GM23338 (cell line): ENCODE data around the gene OR1K1. TPM values are rescaled to one million over a fixed set of nuclear protein-coding genes. Genes with fewer than 3 reads are reported as not detected.

Source experiments
- ATAC-seq: fragments of 200-7000 bp; cut with Tn5 transposase; 3 replicates; pipeline ENCODE4 v1.9.1; 2020
- DNase-seq: peaks from one replicate; pipeline ENCODE4 v3.0.0-alpha.2; 2015; ENCODE audit warnings: low spot score
- H2AFZ ChIP-seq: fragments of 200-600 bp; sonication (generic); 2 replicates; pipeline ENCODE4 v1.8.0; 2016; ENCODE audit warnings: antibody characterized with exemption, mild to moderate bottlenecking, moderate library complexity
- H3F3A ChIP-seq: fragments of 200-600 bp; sonication (generic); replicated peaks from 2 replicates; pipeline ENCODE4 v1.8.0; 2017; ENCODE audit warnings: antibody characterized with exemption, mixed run types, low read depth
- H3K27ac ChIP-seq: fragments of 200-600 bp; sonication (generic); 2 replicates; pipeline ENCODE4 v1.6.1; 2016; ENCODE audit warnings: low read depth
- H3K27me3 ChIP-seq: fragments of 200-600 bp; sonication (generic); 2 replicates; pipeline ENCODE4 v1.8.0; 2016; ENCODE audit warnings: mild to moderate bottlenecking, mixed run types, moderate library complexity; ENCODE audit not compliant: insufficient read depth
- H3K36me3 ChIP-seq: fragments of 200-600 bp; sonication (generic); 2 replicates; pipeline ENCODE4 v1.8.0; 2016; ENCODE audit warnings: mild to moderate bottlenecking; ENCODE audit not compliant: insufficient read depth
- H3K4me1 ChIP-seq: fragments of 200-600 bp; sonication (generic); 2 replicates; pipeline ENCODE4 v1.8.0; 2016; ENCODE audit warnings: mild to moderate bottlenecking, moderate library complexity; ENCODE audit not compliant: insufficient read depth
- H3K4me2 ChIP-seq: fragments of 200-600 bp; sonication (generic); 2 replicates; pipeline ENCODE4 v1.7.1; 2017; ENCODE audit warnings: mixed run types
- H3K4me3 ChIP-seq: fragments of 200-600 bp; sonication (generic); 2 replicates; pipeline ENCODE4 v1.6.1; 2016; ENCODE audit warnings: mixed run types
- H3K79me2 ChIP-seq: fragments of 200-600 bp; sonication (generic); replicated peaks from 2 replicates; pipeline ENCODE4 v1.8.0; 2017; ENCODE audit warnings: mild to moderate bottlenecking; ENCODE audit not compliant: insufficient read depth
- H3K9me2 ChIP-seq: fragments of 200-600 bp; sonication (generic); 2 replicates; pipeline ENCODE4 v1.8.0; 2017; ENCODE audit not compliant: insufficient read depth
- H4K20me1 ChIP-seq: fragments of 200-600 bp; sonication (generic); replicated peaks from 2 replicates; pipeline ENCODE4 v1.8.0; 2017; ENCODE audit warnings: mild to moderate bottlenecking; ENCODE audit not compliant: insufficient read depth
- H3K27ac Mint-ChIP-seq: 2 replicates; pipeline ENCODE4 v1.8.0; 2020; ENCODE audit warnings: inconsistent platforms, mild to moderate bottlenecking, moderate library complexity, mixed read lengths
- H3K27me3 Mint-ChIP-seq: 3 replicates; pipeline ENCODE4 v1.8.0; 2022; ENCODE audit warnings: low read depth, mild to moderate bottlenecking, moderate library complexity, mixed read lengths, inconsistent platforms; ENCODE audit not compliant: insufficient read depth, poor library complexity
- H3K36me3 Mint-ChIP-seq: 3 replicates; pipeline ENCODE4 v1.8.0; 2021; ENCODE audit warnings: low read depth, mild to moderate bottlenecking, inconsistent platforms, moderate library complexity, mixed read lengths
- H3K4me1 Mint-ChIP-seq: 3 replicates; pipeline ENCODE4 v1.8.0; 2020; ENCODE audit warnings: mild to moderate bottlenecking, inconsistent platforms, mixed read lengths
- H3K4me3 Mint-ChIP-seq: 3 replicates; pipeline ENCODE4 v1.8.0; 2021; ENCODE audit warnings: moderate library complexity, mild to moderate bottlenecking, inconsistent platforms, mixed read lengths
- H3K9me3 Mint-ChIP-seq: 3 replicates; pipeline ENCODE4 v1.8.0; 2020; ENCODE audit warnings: moderate library complexity, mild to moderate bottlenecking, inconsistent platforms, mixed read lengths
- NANOG ChIP-seq: IDR thresholded peaks from 2 replicates; pipeline ENCODE4 v1.6.1; 2016; ENCODE audit warnings: antibody characterized with exemption, borderline replicate concordance
- POLR2AphosphoS5 ChIP-seq: IDR thresholded peaks from 2 replicates; pipeline ENCODE4 v1.6.1; 2016; ENCODE audit warnings: antibody characterized with exemption, low read depth
- STAT1 ChIP-seq: IDR thresholded peaks from one replicate; pipeline ENCODE4 v1.6.1; 2016; ENCODE audit warnings: antibody characterized with exemption; ENCODE audit not compliant: unreplicated experiment
- ZNF331 ChIP-seq: fragments of 250-450 bp; sonication (Bioruptor Pico); IDR thresholded peaks from 2 replicates; pipeline ENCODE4 v1.5.0; 2020; ENCODE audit warnings: low read depth, mild to moderate bottlenecking, moderate library complexity
- polyA plus RNA-seq: library from polyadenylated mRNA; unstranded; fragments of >200 nt; fragmentation: Nextera tagmentation; extraction: Ambion mirVana; gene quantifications from 2 replicates; pipeline ENCODE4 v1.2.1, GENCODE V29; 2016
- total RNA-seq: library from RNA; depleted of rRNA; stranded (reverse); fragments of >200 nt; shearing (Covaris generic); gene quantifications from 2 replicates; pipeline ENCODE4 v1.2.3, GENCODE V29; 2014
- TF ChIP-seq, protein P1 (sequence below), 2 experiments: fragments of 200-600 bp in 1 of 2; sonication (generic) in 1 of 2; conservative IDR thresholded peaks; 2 replicates each; pipeline versions ENCODE4 v1.5.1 to v1.6.1; 2016 to 2017; ENCODE audit warnings: antibody characterized with exemption in 2 of 2, low read depth in 2 of 2, mild to moderate bottlenecking in 2 of 2, moderate library complexity in 1 of 2
- TF ChIP-seq, protein P2 (sequence below): IDR thresholded peaks from 2 replicates; pipeline ENCODE4 v1.6.1; 2016; ENCODE audit warnings: antibody characterized with exemption
- TF ChIP-seq, protein P3 (sequence below): IDR thresholded peaks from one replicate; pipeline ENCODE4 v1.6.1; 2018; ENCODE audit warnings: antibody characterized with exemption; ENCODE audit not compliant: unreplicated experiment

OR1K1 gene
- total and polyA plus RNA-seq, 2 experiments from 2014 or later, result not detected

DNA sequence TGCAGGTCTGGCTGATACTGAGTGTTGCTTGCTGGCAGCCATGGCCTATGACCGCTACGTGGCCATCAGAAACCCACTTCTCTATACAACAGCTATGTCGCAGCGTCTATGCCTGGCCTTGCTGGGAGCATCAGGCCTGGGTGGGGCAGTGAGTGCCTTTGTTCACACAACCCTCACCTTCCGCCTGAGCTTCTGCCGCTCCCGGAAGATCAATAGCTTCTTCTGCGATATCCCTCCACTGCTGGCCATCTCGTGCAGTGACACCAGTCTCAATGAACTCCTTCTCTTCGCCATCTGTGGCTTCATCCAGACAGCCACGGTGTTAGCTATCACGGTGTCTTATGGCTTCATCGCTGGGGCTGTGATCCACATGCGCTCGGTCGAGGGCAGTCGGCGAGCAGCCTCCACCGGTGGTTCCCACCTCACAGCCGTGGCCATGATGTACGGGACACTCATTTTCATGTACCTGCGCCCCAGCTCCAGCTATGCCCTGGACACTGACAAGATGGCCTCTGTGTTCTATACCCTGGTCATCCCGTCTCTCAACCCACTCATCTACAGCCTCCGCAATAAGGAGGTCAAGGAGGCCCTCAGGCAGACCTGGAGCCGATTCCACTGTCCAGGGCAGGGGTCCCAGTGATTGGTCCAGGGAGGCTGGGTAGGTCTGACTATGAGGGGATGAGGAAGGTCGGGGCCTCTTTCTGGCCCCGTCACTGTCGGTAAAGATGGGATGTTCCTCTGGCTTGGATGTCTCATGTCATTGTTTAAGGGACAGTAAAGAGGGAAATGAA, 10.5 kb upstream of the OR1K1 start:
- Mint-ChIP-seq H3K27me3 (peaks cover 10% of the 10 kb centered on the region), H3K9me3 (peaks cover 76% of the 10 kb centered on the region), H3K36me3 (peaks cover 16% of the 10 kb centered on the region), H3K4me1 (no peaks in the 10 kb centered on the region), H3K27ac (no peak overlapping the region), H3K4me3 (no peak overlapping the region)
- Histone ChIP-seq H3K27ac (no peak overlapping the region), H3K9me2 (0 out of 2 replicates have a peak, but pooled peaks cover 2% of the 10 kb centered on the region), H3K36me3 (no peaks in the 10 kb centered on the region), H3K4me2 (no peak overlapping the region), H3K27me3 (no peaks in the 10 kb centered on the region), H3F3A (no peaks in the 10 kb centered on the region), H4K20me1 (no peaks in the 10 kb centered on the region), H3K79me2 (no peaks in the 10 kb centered on the region), H3K4me3 (no peak overlapping the region), H3K4me1 (no peaks in the 10 kb centered on the region), H2AFZ (no peak overlapping the region)
- no peak for ATAC-seq
- TF ChIP-seq NANOG, result no peak
- TF ChIP-seq STAT1, result no peak
- TF ChIP-seq POLR2AphosphoS5, result no peak
- TF ChIP-seq ZNF331 (CRISPR knock-in tag), result no peak
- TF ChIP-seq, protein P1, sequence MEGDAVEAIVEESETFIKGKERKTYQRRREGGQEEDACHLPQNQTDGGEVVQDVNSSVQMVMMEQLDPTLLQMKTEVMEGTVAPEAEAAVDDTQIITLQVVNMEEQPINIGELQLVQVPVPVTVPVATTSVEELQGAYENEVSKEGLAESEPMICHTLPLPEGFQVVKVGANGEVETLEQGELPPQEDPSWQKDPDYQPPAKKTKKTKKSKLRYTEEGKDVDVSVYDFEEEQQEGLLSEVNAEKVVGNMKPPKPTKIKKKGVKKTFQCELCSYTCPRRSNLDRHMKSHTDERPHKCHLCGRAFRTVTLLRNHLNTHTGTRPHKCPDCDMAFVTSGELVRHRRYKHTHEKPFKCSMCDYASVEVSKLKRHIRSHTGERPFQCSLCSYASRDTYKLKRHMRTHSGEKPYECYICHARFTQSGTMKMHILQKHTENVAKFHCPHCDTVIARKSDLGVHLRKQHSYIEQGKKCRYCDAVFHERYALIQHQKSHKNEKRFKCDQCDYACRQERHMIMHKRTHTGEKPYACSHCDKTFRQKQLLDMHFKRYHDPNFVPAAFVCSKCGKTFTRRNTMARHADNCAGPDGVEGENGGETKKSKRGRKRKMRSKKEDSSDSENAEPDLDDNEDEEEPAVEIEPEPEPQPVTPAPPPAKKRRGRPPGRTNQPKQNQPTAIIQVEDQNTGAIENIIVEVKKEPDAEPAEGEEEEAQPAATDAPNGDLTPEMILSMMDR (conservative IDR thresholded peaks at IDR 0.05; ENCODE audit: low read depth in 2 of 2), result no peak
- TF ChIP-seq, protein P2, sequence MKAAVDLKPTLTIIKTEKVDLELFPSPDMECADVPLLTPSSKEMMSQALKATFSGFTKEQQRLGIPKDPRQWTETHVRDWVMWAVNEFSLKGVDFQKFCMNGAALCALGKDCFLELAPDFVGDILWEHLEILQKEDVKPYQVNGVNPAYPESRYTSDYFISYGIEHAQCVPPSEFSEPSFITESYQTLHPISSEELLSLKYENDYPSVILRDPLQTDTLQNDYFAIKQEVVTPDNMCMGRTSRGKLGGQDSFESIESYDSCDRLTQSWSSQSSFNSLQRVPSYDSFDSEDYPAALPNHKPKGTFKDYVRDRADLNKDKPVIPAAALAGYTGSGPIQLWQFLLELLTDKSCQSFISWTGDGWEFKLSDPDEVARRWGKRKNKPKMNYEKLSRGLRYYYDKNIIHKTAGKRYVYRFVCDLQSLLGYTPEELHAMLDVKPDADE, result no peak
- no peak for DNase-seq

DNA sequence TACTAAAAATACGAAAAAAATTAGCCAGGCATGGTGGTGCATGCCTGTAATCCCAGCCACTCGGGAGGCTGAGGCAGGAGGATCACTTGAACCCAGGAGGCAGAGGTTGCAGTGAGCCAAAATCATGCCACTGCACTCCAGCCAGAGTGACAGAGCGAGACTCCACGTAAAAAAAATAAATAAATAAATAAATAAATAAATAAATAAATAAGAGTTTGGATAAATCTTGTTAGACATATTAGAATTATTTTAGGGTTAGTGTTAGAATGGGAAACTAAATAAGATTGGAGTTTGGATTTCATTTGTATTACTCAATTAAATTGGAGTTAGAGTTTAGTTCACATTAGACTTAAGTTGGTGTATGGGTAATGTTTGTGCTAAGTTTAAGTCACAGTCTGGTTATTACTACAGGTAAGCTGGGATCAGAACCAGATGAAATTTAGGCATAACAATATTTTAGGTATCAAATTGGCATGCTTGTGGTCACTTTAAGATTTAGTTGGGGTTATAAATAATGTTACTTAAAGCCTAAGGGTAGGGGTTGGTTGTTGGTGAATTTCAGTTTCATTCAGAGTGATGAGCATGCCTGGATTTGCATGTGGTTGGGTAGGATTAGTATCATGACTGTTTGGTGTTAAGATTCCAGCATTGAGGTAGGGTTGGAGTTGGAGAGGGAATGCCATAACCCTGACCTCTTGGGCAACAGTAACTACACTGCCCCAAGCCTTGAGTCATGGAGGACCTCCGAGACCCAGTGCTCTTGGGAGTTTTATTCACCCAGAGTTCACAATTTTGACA, 7.9 kb upstream of the OR1K1 start:
- H3K4me3 Mint-ChIP-seq, result no peak overlapping the region
- H3K79me2 ChIP-seq, result no peaks in the 10 kb centered on the region
- no peak overlapping the region for H3K4me3 ChIP-seq
- no peaks in the 10 kb centered on the region for H3K36me3 ChIP-seq
- H3K36me3 Mint-ChIP-seq, result peaks cover 14% of the 10 kb centered on the region
- no peak overlapping the region for H3K4me2 ChIP-seq
- H3K27me3 ChIP-seq, result no peaks in the 10 kb centered on the region
- no peaks in the 10 kb centered on the region for H3K9me2 ChIP-seq
- peaks cover 10% of the 10 kb centered on the region for H3K27me3 Mint-ChIP-seq
- peaks cover 86% of the 10 kb centered on the region for H3K9me3 Mint-ChIP-seq
- no peaks in the 10 kb centered on the region for H3F3A ChIP-seq
- no peaks in the 10 kb centered on the region for H3K4me1 Mint-ChIP-seq
- ATAC-seq (no peak), DNase-seq (no peak)
- no peak overlapping the region for H3K27ac Mint-ChIP-seq
- H2AFZ ChIP-seq, result no peak overlapping the region
- H4K20me1 ChIP-seq, result no peaks in the 10 kb centered on the region
- no peak overlapping the region for H3K27ac ChIP-seq
- no peaks in the 10 kb centered on the region for H3K4me1 ChIP-seq
- TF ChIP-seq NANOG, result no peak
- TF ChIP-seq, protein P3, sequence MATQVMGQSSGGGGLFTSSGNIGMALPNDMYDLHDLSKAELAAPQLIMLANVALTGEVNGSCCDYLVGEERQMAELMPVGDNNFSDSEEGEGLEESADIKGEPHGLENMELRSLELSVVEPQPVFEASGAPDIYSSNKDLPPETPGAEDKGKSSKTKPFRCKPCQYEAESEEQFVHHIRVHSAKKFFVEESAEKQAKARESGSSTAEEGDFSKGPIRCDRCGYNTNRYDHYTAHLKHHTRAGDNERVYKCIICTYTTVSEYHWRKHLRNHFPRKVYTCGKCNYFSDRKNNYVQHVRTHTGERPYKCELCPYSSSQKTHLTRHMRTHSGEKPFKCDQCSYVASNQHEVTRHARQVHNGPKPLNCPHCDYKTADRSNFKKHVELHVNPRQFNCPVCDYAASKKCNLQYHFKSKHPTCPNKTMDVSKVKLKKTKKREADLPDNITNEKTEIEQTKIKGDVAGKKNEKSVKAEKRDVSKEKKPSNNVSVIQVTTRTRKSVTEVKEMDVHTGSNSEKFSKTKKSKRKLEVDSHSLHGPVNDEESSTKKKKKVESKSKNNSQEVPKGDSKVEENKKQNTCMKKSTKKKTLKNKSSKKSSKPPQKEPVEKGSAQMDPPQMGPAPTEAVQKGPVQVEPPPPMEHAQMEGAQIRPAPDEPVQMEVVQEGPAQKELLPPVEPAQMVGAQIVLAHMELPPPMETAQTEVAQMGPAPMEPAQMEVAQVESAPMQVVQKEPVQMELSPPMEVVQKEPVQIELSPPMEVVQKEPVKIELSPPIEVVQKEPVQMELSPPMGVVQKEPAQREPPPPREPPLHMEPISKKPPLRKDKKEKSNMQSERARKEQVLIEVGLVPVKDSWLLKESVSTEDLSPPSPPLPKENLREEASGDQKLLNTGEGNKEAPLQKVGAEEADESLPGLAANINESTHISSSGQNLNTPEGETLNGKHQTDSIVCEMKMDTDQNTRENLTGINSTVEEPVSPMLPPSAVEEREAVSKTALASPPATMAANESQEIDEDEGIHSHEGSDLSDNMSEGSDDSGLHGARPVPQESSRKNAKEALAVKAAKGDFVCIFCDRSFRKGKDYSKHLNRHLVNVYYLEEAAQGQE, result no peak
